Ishikawa (cell line): ENCODE measurements around the gene CHD9.

Experiments
- EP300 ChIP-seq: IDR thresholded peaks from 2 replicates; pipeline ENCODE4 v1.6.1; 2012; ENCODE audit warnings: borderline replicate concordance
- MAX ChIP-seq: IDR thresholded peaks from 2 replicates; pipeline ENCODE4 v1.6.1; 2012
- NFIC ChIP-seq: IDR thresholded peaks from 2 replicates; pipeline ENCODE4 v1.6.1; 2012
- REST ChIP-seq: IDR thresholded peaks from 2 replicates; pipeline ENCODE4 v1.6.1; 2012; ENCODE audit warnings: low read depth, mild to moderate bottlenecking
- TAF1 ChIP-seq: IDR thresholded peaks from 2 replicates; pipeline ENCODE4 v1.6.1; 2012; ENCODE audit warnings: low read depth, mild to moderate bottlenecking
- TCF12 ChIP-seq: IDR thresholded peaks from 2 replicates; pipeline ENCODE4 v1.6.1; 2012; ENCODE audit warnings: low read depth
- YY1 ChIP-seq: IDR thresholded peaks from 2 replicates; pipeline ENCODE4 v1.6.1; 2012; ENCODE audit warnings: low read depth

- TF ChIP-seq EP300 = no peak
- no peak for TF ChIP-seq REST
- TF ChIP-seq YY1 = no peak
- no peak for TF ChIP-seq TCF12
- TF ChIP-seq NFIC = no peak
- no peak for TF ChIP-seq TAF1
- no peak for TF ChIP-seq MAX
Observed at GRCh38 chr16:53156516-53156915, 101.7 kb downstream of the CHD9 start.
